ENCODE measurements around the gene MAP2K3.
A peak's percentile ranks its signal among the peaks of the same experiment; 100 is the strongest.
"Not testable (repeated sequence)": the region's sequence is repeated elsewhere in the genome, so short reads cannot be mapped to it uniquely, and the experiment has no call there.

MAP2K3 gene

GRCh38 chr17:21301593-21302550 is 17.4 kb downstream of the MAP2K3 start:
- DNase-seq (ENCODE audit: low spot score), result no peak
- TF ChIP-seq CTCF (IDR thresholded peaks at IDR 0.05), result no peak
- Histone ChIP-seq H3K4me3 (no peak overlapping the region), H3K27ac (no peak overlapping the region)

- no peak overlapping the region for H3K27ac ChIP-seq
- DNase-seq (ENCODE audit: low spot score), result no peak
- no peak overlapping the region for H3K4me3 ChIP-seq
- no peak for TF ChIP-seq CTCF (IDR thresholded peaks at IDR 0.05)
Measured at GRCh38 chr17:21302711-21303425, 18.4 kb downstream of the MAP2K3 start.

- no peak overlapping the region for H3K4me3 ChIP-seq
- no peak overlapping the region for H3K27ac ChIP-seq
- TF ChIP-seq CTCF (IDR thresholded peaks at IDR 0.05), result no peak
- peak; percentile 70 for DNase-seq (ENCODE audit: low spot score)
Measured at GRCh38 chr17:21303441-21304065, 19.0 kb downstream of the MAP2K3 start.

- DNase-seq (ENCODE audit: low spot score), result peak; percentile 72
- Histone ChIP-seq H3K4me3 (no peak overlapping the region), H3K27ac (no peak overlapping the region)
- TF ChIP-seq CTCF (IDR thresholded peaks at IDR 0.05), result no peak
Measured at GRCh38 chr17:21304091-21304490, 19.6 kb downstream of the MAP2K3 start.

GRCh38 chr17:21304551-21305151 is 20.1 kb downstream of the MAP2K3 start:
- H3K4me3 ChIP-seq, result not testable (repeated sequence)
- peak; percentile 69 for DNase-seq (ENCODE audit: low spot score)

GRCh38 chr17:21305431-21306180 is 21.1 kb downstream of the MAP2K3 start:
- H3K4me3 ChIP-seq, H3K27ac ChIP-seq: not testable (repeated sequence)
- DNase-seq (ENCODE audit: low spot score), result peak; percentile 70

More at GRCh38 chr17:21304551-21305151, 20.1 kb downstream of the MAP2K3 start:
- H3K27ac ChIP-seq, result not testable (repeated sequence)

- H3K4me3 ChIP-seq, H3K27ac ChIP-seq: not testable (repeated sequence)
- peak; percentile 59 for DNase-seq (ENCODE audit: low spot score)
Measured at GRCh38 chr17:21306611-21307272, 22.2 kb downstream of the MAP2K3 start.

GRCh38 chr17:21307273-21307625 is 22.7 kb downstream of the MAP2K3 start:
- H3K27ac ChIP-seq, H3K4me3 ChIP-seq: not testable (repeated sequence)
- DNase-seq (ENCODE audit: low spot score), result peak; percentile 21

GRCh38 chr17:21308931-21309381 is 24.4 kb downstream of the MAP2K3 start:
- H3K27ac ChIP-seq, result not testable (repeated sequence)
- peak; percentile 62 for DNase-seq (ENCODE audit: low spot score)

GRCh38 chr17:21310061-21310765 is 25.7 kb downstream of the MAP2K3 start:
- peak; percentile 81 for DNase-seq (ENCODE audit: low spot score)
- H3K27ac ChIP-seq, result peak overlapping the region; percentile 51 to 92
- H3K4me3 ChIP-seq, result not testable (repeated sequence)

More at GRCh38 chr17:21308931-21309381, 24.4 kb downstream of the MAP2K3 start:
- H3K4me3 ChIP-seq, result not testable (repeated sequence)

- not testable (repeated sequence) for H3K4me3 ChIP-seq
- DNase-seq (ENCODE audit: low spot score), result peak; percentile 91
- H3K27ac ChIP-seq, result peak overlapping the region; percentile 51 to 92
Measured at GRCh38 chr17:21310766-21311602, 26.5 kb downstream of the MAP2K3 start.
